ENCODE measurements around the gene VASP. TPM values are rescaled to one million over a fixed set of nuclear protein-coding genes. Genes with fewer than 3 reads are reported as not detected.

Gene VASP
- total and polyA plus RNA-seq, 2 experiments from 2014 or later: 60.3 to 147 TPM

- Mint-ChIP-seq H3K27me3 (ENCODE audit: insufficient read depth, low read depth, poor library complexity) (peaks cover 16% of the 10 kb centered on the region), H3K36me3 (ENCODE audit: low read depth) (no peaks in the 10 kb centered on the region; the same call in 2 of the 3 replicates), H3K9me3 (no peaks in the 10 kb centered on the region), H3K27ac (no peak overlapping the region), H3K4me1 (peaks cover 30% of the 10 kb centered on the region), H3K4me3 (no peak overlapping the region; the same call in 2 of the 3 replicates)
- 0 out of 2 replicates have a peak, but pooled peaks cover 1% of the 10 kb centered on the region for H3K27me3 ChIP-seq (ENCODE audit: insufficient read depth)
- H4K20me1 ChIP-seq (replicated peaks; ENCODE audit: insufficient read depth): no peaks in the 10 kb centered on the region; the same call in 1 of the 2 replicates
- H3K4me2 ChIP-seq: no peak overlapping the region
- H3K36me3 ChIP-seq (ENCODE audit: insufficient read depth): no peaks in the 10 kb centered on the region
- H2AFZ ChIP-seq: no peak overlapping the region
- H3K4me3 ChIP-seq: no peak overlapping the region
- TF ChIP-seq EZH2phosphoT487 (IDR thresholded peaks at IDR 0.05; ENCODE audit: unreplicated experiment) (no peak), CREB1 (CRISPR knock-in tag; IDR thresholded peaks at IDR 0.05; ENCODE audit: low read depth) (no peak), ZNF114 (CRISPR knock-in tag; IDR thresholded peaks at IDR 0.05) (no peak), NANOG (IDR thresholded peaks at IDR 0.05; ENCODE audit: borderline replicate concordance) (no peak), ZNF331 (CRISPR knock-in tag; IDR thresholded peaks at IDR 0.05; ENCODE audit: low read depth) (no peak), ZNF462 (CRISPR knock-in tag; IDR thresholded peaks at IDR 0.05) (no peak), CTCF (conservative IDR thresholded peaks at IDR 0.05; ENCODE audit: low read depth in 2 of 2) (no peak), ETS1 (IDR thresholded peaks at IDR 0.05) (no peak), JUNB (IDR thresholded peaks at IDR 0.05; ENCODE audit: unreplicated experiment) (no peak), REST (IDR thresholded peaks at IDR 0.05; ENCODE audit: unreplicated experiment) (no peak), EZH2 (IDR thresholded peaks at IDR 0.05; ENCODE audit: low read depth, unreplicated experiment) (no peak), STAT1 (IDR thresholded peaks at IDR 0.05; ENCODE audit: unreplicated experiment) (no peak), POLR2AphosphoS5 (IDR thresholded peaks at IDR 0.05; ENCODE audit: low read depth) (no peak)
- ATAC-seq: no peak
- H3K9me2 ChIP-seq (ENCODE audit: insufficient read depth): no peaks in the 10 kb centered on the region
- peaks cover 14% of the 10 kb centered on the region; the same call in 1 of the 2 replicates for H3F3A ChIP-seq (replicated peaks; ENCODE audit: low read depth)
- no peak overlapping the region for H3K27ac ChIP-seq (ENCODE audit: low read depth)
- DNase-seq (ENCODE audit: low spot score): no peak
- H3K4me1 ChIP-seq (ENCODE audit: insufficient read depth): peaks cover 16% of the 10 kb centered on the region
- H3K79me2 ChIP-seq (replicated peaks; ENCODE audit: insufficient read depth): peaks cover 16% of the 10 kb centered on the region
Observed at GRCh38 chr19:45503909-45504308, 3.4 kb upstream of the VASP start.

All from GM23338 (cell line).